Activated T-cell treated with anti-CD3 and anti-CD28 coated beads, Interleukin-2, amount 50 U/mL, for 24 hours (primary cell): ENCODE data around the gene MSI2.

Source experiments
- DNase-seq: peaks from one replicate; pipeline ENCODE4 v3.0.0-alpha.2; 2020
- H3K27ac Mint-ChIP-seq: 2 replicates; pipeline ENCODE4 v1.8.0; 2020; ENCODE audit warnings: mild to moderate bottlenecking, mixed read lengths
- H3K27me3 Mint-ChIP-seq: 2 replicates; pipeline ENCODE4 v1.8.0; 2020; ENCODE audit warnings: mixed read lengths
- H3K36me3 Mint-ChIP-seq: 2 replicates; pipeline ENCODE4 v1.8.0; 2020; ENCODE audit warnings: low read depth, mixed read lengths
- H3K4me1 Mint-ChIP-seq: 2 replicates; pipeline ENCODE4 v1.8.0; 2020; ENCODE audit warnings: low read depth, mixed read lengths
- H3K4me3 Mint-ChIP-seq: 2 replicates; pipeline ENCODE4 v1.8.0; 2020; ENCODE audit warnings: mild to moderate bottlenecking, moderate library complexity, mixed read lengths
- H3K9me3 Mint-ChIP-seq: 2 replicates; pipeline ENCODE4 v1.8.0; 2020; ENCODE audit warnings: mixed read lengths

MSI2 gene

GRCh38 chr17:57574040-57574513 is 317.8 kb downstream of the MSI2 start:
- H3K4me1 Mint-ChIP-seq: peaks cover 8% of the 10 kb centered on the region
- H3K36me3 Mint-ChIP-seq: no peaks in the 10 kb centered on the region
- H3K9me3 Mint-ChIP-seq: no peaks in the 10 kb centered on the region
- H3K27me3 Mint-ChIP-seq: no peaks in the 10 kb centered on the region
- no peak for DNase-seq
- no peak overlapping the region for H3K4me3 Mint-ChIP-seq
- H3K27ac Mint-ChIP-seq: no peak overlapping the region

- no peaks in the 10 kb centered on the region for H3K27me3 Mint-ChIP-seq
- no peak for DNase-seq
- H3K4me3 Mint-ChIP-seq: no peak overlapping the region
- no peaks in the 10 kb centered on the region for H3K36me3 Mint-ChIP-seq
- H3K27ac Mint-ChIP-seq: no peak overlapping the region
- no peaks in the 10 kb centered on the region for H3K9me3 Mint-ChIP-seq
- peaks cover 8% of the 10 kb centered on the region for H3K4me1 Mint-ChIP-seq
Observed at GRCh38 chr17:57576744-57577143, 320.4 kb downstream of the MSI2 start.

- no peak overlapping the region for H3K4me3 Mint-ChIP-seq
- H3K36me3 Mint-ChIP-seq: no peaks in the 10 kb centered on the region
- no peak for DNase-seq
- H3K9me3 Mint-ChIP-seq: no peaks in the 10 kb centered on the region
- peaks cover 8% of the 10 kb centered on the region for H3K4me1 Mint-ChIP-seq
- no peaks in the 10 kb centered on the region for H3K27me3 Mint-ChIP-seq
- H3K27ac Mint-ChIP-seq: no peak overlapping the region
Observed at GRCh38 chr17:57577751-57578607, 321.7 kb downstream of the MSI2 start.

GRCh38 chr17:57578608-57579225 is 322.4 kb downstream of the MSI2 start:
- DNase-seq: no peak
- peaks cover 8% of the 10 kb centered on the region for H3K4me1 Mint-ChIP-seq
- no peaks in the 10 kb centered on the region for H3K36me3 Mint-ChIP-seq
- H3K4me3 Mint-ChIP-seq: no peak overlapping the region
- no peak overlapping the region for H3K27ac Mint-ChIP-seq
- H3K9me3 Mint-ChIP-seq: no peaks in the 10 kb centered on the region
- H3K27me3 Mint-ChIP-seq: no peaks in the 10 kb centered on the region

GRCh38 chr17:57579245-57579644 is 322.9 kb downstream of the MSI2 start:
- Mint-ChIP-seq H3K36me3 (no peaks in the 10 kb centered on the region), H3K4me1 (peaks cover 8% of the 10 kb centered on the region), H3K9me3 (no peaks in the 10 kb centered on the region), H3K27me3 (no peaks in the 10 kb centered on the region), H3K4me3 (no peak overlapping the region), H3K27ac (no peak overlapping the region)
- no peak for DNase-seq

- no peaks in the 10 kb centered on the region for H3K9me3 Mint-ChIP-seq
- H3K4me1 Mint-ChIP-seq: peaks cover 10% of the 10 kb centered on the region
- no peak for DNase-seq
- peak overlapping the region; percentile 44 for H3K27ac Mint-ChIP-seq
- H3K36me3 Mint-ChIP-seq: no peaks in the 10 kb centered on the region
- no peak overlapping the region for H3K4me3 Mint-ChIP-seq
- H3K27me3 Mint-ChIP-seq: no peaks in the 10 kb centered on the region
Observed at GRCh38 chr17:57580055-57580739, 323.9 kb downstream of the MSI2 start.

GRCh38 chr17:57582881-57583756 is 326.8 kb downstream of the MSI2 start:
- Mint-ChIP-seq H3K4me1 (peaks cover 14% of the 10 kb centered on the region), H3K9me3 (no peaks in the 10 kb centered on the region), H3K36me3 (peaks cover 2% of the 10 kb centered on the region), H3K4me3 (no peak overlapping the region), H3K27ac (no peak overlapping the region), H3K27me3 (no peaks in the 10 kb centered on the region)
- DNase-seq: no peak

GRCh38 chr17:57584050-57584551 is 327.8 kb downstream of the MSI2 start:
- Mint-ChIP-seq H3K27ac (no peak overlapping the region), H3K9me3 (no peaks in the 10 kb centered on the region), H3K36me3 (peaks cover 2% of the 10 kb centered on the region), H3K27me3 (no peaks in the 10 kb centered on the region), H3K4me3 (no peak overlapping the region), H3K4me1 (peaks cover 9% of the 10 kb centered on the region)
- no peak for DNase-seq

- DNase-seq: no peak
- no peak overlapping the region for H3K4me3 Mint-ChIP-seq
- H3K4me1 Mint-ChIP-seq: peaks cover 9% of the 10 kb centered on the region
- H3K27ac Mint-ChIP-seq: peak overlapping the region; percentile 24
- H3K36me3 Mint-ChIP-seq: peaks cover 8% of the 10 kb centered on the region
- no peaks in the 10 kb centered on the region for H3K27me3 Mint-ChIP-seq
- no peaks in the 10 kb centered on the region for H3K9me3 Mint-ChIP-seq
Observed at GRCh38 chr17:57585341-57586195, 329.2 kb downstream of the MSI2 start.

GRCh38 chr17:57586196-57586740 is 329.9 kb downstream of the MSI2 start:
- H3K9me3 Mint-ChIP-seq: no peaks in the 10 kb centered on the region
- DNase-seq: no peak
- H3K36me3 Mint-ChIP-seq: peaks cover 8% of the 10 kb centered on the region
- peaks cover 9% of the 10 kb centered on the region for H3K4me1 Mint-ChIP-seq
- H3K27ac Mint-ChIP-seq: no peak overlapping the region
- no peak overlapping the region for H3K4me3 Mint-ChIP-seq
- H3K27me3 Mint-ChIP-seq: no peaks in the 10 kb centered on the region

- H3K27ac Mint-ChIP-seq: no peak overlapping the region
- H3K9me3 Mint-ChIP-seq: no peaks in the 10 kb centered on the region
- DNase-seq: no peak
- H3K4me3 Mint-ChIP-seq: no peak overlapping the region
- no peaks in the 10 kb centered on the region for H3K27me3 Mint-ChIP-seq
- H3K36me3 Mint-ChIP-seq: peaks cover 8% of the 10 kb centered on the region
- H3K4me1 Mint-ChIP-seq: peaks cover 9% of the 10 kb centered on the region
Observed at GRCh38 chr17:57586742-57587141, 330.4 kb downstream of the MSI2 start.

GRCh38 chr17:57587193-57587969 is 331.1 kb downstream of the MSI2 start:
- peaks cover 9% of the 10 kb centered on the region for H3K4me1 Mint-ChIP-seq
- no peak overlapping the region for H3K4me3 Mint-ChIP-seq
- H3K9me3 Mint-ChIP-seq: no peaks in the 10 kb centered on the region
- peaks cover 8% of the 10 kb centered on the region for H3K36me3 Mint-ChIP-seq
- DNase-seq: no peak
- no peaks in the 10 kb centered on the region for H3K27me3 Mint-ChIP-seq
- peak overlapping the region; percentile 29 for H3K27ac Mint-ChIP-seq
